HepG2 (cell line): Measurements from ENCODE around the gene CISH. TPM values are rescaled to one million over a fixed set of nuclear protein-coding genes. Genes with fewer than 3 reads are reported as not detected.

Source experiments
- POLR2A ChIP-seq, 2 experiments: IDR thresholded peaks; 2 replicates each; pipeline ENCODE4 v1.6.1; 2011; ENCODE audit warnings: low read depth in 2 of 2, low read length in 2 of 2, mild to moderate bottlenecking in 1 of 2, moderate library complexity in 1 of 2; ENCODE audit not compliant: insufficient read depth in 1 of 2
- STAG1 ChIP-seq: sonication (generic); formaldehyde crosslinking; IDR thresholded peaks from 2 replicates; pipeline ENCODE4 v1.4.0; 2020; ENCODE audit warnings: missing genetic modification reagents
- TGIF2 ChIP-seq: IDR thresholded peaks from 2 replicates; pipeline ENCODE4 v1.6.1; 2016; ENCODE audit warnings: control low read depth, missing compliant biosample characterization
- ZBTB40 ChIP-seq, 2 experiments: fragments of 450-650 bp in 1 of 2; sonication (generic) in 1 of 2; formaldehyde crosslinking in 1 of 2; IDR thresholded peaks; 2 replicates each; pipeline versions ENCODE4 v1.6.1 to v1.8.0; 2016 to 2022; ENCODE audit warnings: antibody characterized with exemption in 1 of 2, mild to moderate bottlenecking in 1 of 2, missing genetic modification reagents in 1 of 2
- ZNF18 ChIP-seq: sonication (generic); formaldehyde crosslinking; IDR thresholded peaks from 2 replicates; pipeline ENCODE4 v1.8.0; 2022; ENCODE audit warnings: mild to moderate bottlenecking, missing genetic modification reagents; ENCODE audit not compliant: insufficient replicate concordance
- ZNF276 ChIP-seq: sonication (generic); formaldehyde crosslinking; IDR thresholded peaks from 2 replicates; pipeline ENCODE4 v1.4.0; 2020; ENCODE audit warnings: mild to moderate bottlenecking, low read depth, missing genetic modification reagents
- ZNF609 ChIP-seq: sonication (generic); formaldehyde crosslinking; IDR thresholded peaks from 2 replicates; pipeline ENCODE4 v1.4.0; 2020; ENCODE audit warnings: mild to moderate bottlenecking, missing genetic modification reagents, borderline replicate concordance
- ZNF879 ChIP-seq: sonication (generic); formaldehyde crosslinking; IDR thresholded peaks from 2 replicates; pipeline ENCODE4 v1.8.1; 2023; ENCODE audit warnings: missing genetic modification reagents
- polyA plus RNA-seq, 8 experiments: library from polyadenylated mRNA; depleted of rRNA in 3 of 8; stranded (reverse) in 7 of 8; unstranded in 1 of 8; fragments of >200 nt; fragmentation: Illumina TruSeq in 4 of 8; extraction: Trizol in 4 of 8; gene quantifications; 2 replicates each; pipeline versions ENCODE4 v1.2.1 to v1.2.3, GENCODE V29; 2011 to 2016; ENCODE audit warnings: low read depth in 4 of 8, missing spikeins in 1 of 8, mixed read lengths in 1 of 8; ENCODE audit not compliant: insufficient read depth in 1 of 8
- total RNA-seq, 5 experiments: library from RNA; depleted of rRNA; stranded (reverse); fragments of >200 nt; fragmentation: Illumina TruSeq; extraction: Trizol; gene quantifications; 2 replicates each; pipeline ENCODE4 v1.2.3, GENCODE V29; 2016; ENCODE audit warnings: low read depth in 1 of 5

CISH gene
- total and polyA plus RNA-seq, 2 of the 13 experiments (the other 11 are each of a cell fraction or from before 2014, with no cell fraction given) = 0.91 to 1.5 TPM

GRCh38 chr3:50573566-50574443 lies 37.8 kb downstream of the CISH start (continued):
- TF ChIP-seq TGIF2 (CRISPR knock-in tag) (no peak), ZNF879 (CRISPR knock-in tag) (no peak), ZNF18 (no peak), ZNF276 (no peak), ZBTB40 (IDR thresholded peaks at IDR 0.05) (no peak), ZBTB40 (CRISPR knock-in tag; IDR thresholded peaks at IDR 0.05) (no peak), ZNF609 (CRISPR knock-in tag) (no peak), STAG1 (CRISPR knock-in tag) (peak; percentile 34), POLR2A (IDR thresholded peaks at IDR 0.05; ENCODE audit: insufficient read depth in 1 of 2, low read depth in 2 of 2, low read length in 2 of 2) (0 out of 4 replicates have a peak, but pooled peaks of 1 of the 2 experiments have one; percentile 31)
